Neural progenitor cell (in vitro differentiated cells): ENCODE data around the gene CPS1.

ENCODE experiments used
- EZH2 ChIP-seq: fragments of 200-600 bp; sonication (generic); IDR thresholded peaks from 2 replicates; pipeline ENCODE4 v1.6.1; 2017; ENCODE audit warnings: antibody characterized with exemption, mild to moderate bottlenecking, moderate library complexity
- TF ChIP-seq, protein P1 (sequence below): fragments of 200-600 bp; sonication (generic); IDR thresholded peaks from 2 replicates; pipeline ENCODE4 v1.5.1; 2017; ENCODE audit warnings: antibody characterized with exemption, mild to moderate bottlenecking

DNA sequence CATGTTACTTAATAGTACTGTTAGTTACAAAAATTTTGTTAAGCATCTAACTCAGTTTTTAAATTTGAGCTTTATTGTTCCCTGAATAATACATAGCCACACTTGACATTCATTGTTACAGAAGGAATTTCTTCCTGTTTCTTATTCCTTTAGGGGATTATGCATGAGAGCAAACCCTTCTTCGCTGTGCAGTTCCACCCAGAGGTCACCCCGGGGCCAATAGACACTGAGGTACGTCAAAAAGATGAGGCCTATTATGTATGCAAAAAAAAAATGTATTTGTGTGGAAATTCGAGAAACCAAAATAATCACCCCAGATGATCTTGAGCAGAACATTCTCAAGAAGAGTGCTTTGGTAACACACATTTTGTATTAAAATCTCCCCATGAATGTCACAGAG is 36.3 kb downstream of the CPS1 start:
- no peak for TF ChIP-seq EZH2
- TF ChIP-seq, protein P1, sequence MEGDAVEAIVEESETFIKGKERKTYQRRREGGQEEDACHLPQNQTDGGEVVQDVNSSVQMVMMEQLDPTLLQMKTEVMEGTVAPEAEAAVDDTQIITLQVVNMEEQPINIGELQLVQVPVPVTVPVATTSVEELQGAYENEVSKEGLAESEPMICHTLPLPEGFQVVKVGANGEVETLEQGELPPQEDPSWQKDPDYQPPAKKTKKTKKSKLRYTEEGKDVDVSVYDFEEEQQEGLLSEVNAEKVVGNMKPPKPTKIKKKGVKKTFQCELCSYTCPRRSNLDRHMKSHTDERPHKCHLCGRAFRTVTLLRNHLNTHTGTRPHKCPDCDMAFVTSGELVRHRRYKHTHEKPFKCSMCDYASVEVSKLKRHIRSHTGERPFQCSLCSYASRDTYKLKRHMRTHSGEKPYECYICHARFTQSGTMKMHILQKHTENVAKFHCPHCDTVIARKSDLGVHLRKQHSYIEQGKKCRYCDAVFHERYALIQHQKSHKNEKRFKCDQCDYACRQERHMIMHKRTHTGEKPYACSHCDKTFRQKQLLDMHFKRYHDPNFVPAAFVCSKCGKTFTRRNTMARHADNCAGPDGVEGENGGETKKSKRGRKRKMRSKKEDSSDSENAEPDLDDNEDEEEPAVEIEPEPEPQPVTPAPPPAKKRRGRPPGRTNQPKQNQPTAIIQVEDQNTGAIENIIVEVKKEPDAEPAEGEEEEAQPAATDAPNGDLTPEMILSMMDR, result no peak
